Astrocyte of the spinal cord (primary cell): ENCODE data around the gene MEGF11.
A peak's percentile ranks its signal among the peaks of the same experiment; 100 is the strongest.
"Not testable (repeated sequence)": the region's sequence is repeated elsewhere in the genome, so short reads cannot be mapped to it uniquely, and the experiment has no call there.

ENCODE experiments used
- DNase-seq: peaks from one replicate; pipeline ENCODE4 v3.0.0; 2011; ENCODE audit warnings: low read depth, low spot score
- H3K4me3 ChIP-seq: 2 replicates; pipeline ENCODE4 v1.5.1; 2011; ENCODE audit warnings: low read depth, mild to moderate bottlenecking, low read length, moderate library complexity
- in situ Hi-C: cut with HindIII; loops from 2 replicates; pipeline ENCODE4 v1.10.0; 2017; ENCODE audit warnings: low sequenced_read_pairs
- TF ChIP-seq, protein P1 (sequence below): IDR thresholded peaks from 2 replicates; pipeline ENCODE4 v1.5.1; 2012; ENCODE audit warnings: low read depth, mild to moderate bottlenecking, low read length, inconsistent platforms

MEGF11 gene

GRCh38 chr15:66004618-66005262 lies 248.8 kb downstream of the MEGF11 start:
- in situ Hi-C loops: no loop called here
- peak; percentile 26 for DNase-seq
- H3K4me3 ChIP-seq: no peak overlapping the region
- TF ChIP-seq, protein P1, sequence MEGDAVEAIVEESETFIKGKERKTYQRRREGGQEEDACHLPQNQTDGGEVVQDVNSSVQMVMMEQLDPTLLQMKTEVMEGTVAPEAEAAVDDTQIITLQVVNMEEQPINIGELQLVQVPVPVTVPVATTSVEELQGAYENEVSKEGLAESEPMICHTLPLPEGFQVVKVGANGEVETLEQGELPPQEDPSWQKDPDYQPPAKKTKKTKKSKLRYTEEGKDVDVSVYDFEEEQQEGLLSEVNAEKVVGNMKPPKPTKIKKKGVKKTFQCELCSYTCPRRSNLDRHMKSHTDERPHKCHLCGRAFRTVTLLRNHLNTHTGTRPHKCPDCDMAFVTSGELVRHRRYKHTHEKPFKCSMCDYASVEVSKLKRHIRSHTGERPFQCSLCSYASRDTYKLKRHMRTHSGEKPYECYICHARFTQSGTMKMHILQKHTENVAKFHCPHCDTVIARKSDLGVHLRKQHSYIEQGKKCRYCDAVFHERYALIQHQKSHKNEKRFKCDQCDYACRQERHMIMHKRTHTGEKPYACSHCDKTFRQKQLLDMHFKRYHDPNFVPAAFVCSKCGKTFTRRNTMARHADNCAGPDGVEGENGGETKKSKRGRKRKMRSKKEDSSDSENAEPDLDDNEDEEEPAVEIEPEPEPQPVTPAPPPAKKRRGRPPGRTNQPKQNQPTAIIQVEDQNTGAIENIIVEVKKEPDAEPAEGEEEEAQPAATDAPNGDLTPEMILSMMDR: no peak

DNA sequence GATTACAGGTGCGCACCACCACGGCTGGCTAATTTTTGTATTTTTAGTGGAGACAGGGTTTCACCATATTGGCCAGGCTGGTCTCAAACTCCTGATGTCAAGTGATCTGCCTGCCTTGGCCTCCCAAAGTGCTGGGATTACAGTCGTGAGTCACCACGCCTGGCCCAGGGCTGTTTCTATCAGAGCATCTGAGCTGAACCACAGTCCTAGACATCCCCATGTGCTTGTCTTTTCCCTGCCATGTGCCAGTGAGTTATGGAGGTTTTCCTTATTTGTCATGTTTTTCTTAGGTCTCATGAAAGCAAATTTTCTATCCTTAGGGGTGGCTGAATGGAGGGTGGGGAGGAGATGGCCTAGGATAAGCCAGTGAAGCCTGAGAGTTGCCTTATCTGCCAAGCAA lies 250.4 kb downstream of the MEGF11 start:
- in situ Hi-C loops, H3K4me3 ChIP-seq, DNase-seq: not testable (repeated sequence)

- DNase-seq: no peak
- no peak overlapping the region for H3K4me3 ChIP-seq
- TF ChIP-seq, protein P1: no peak
- in situ Hi-C loops: no loop called here
Observed at GRCh38 chr15:66001717-66002426, 251.7 kb downstream of the MEGF11 start.

DNA sequence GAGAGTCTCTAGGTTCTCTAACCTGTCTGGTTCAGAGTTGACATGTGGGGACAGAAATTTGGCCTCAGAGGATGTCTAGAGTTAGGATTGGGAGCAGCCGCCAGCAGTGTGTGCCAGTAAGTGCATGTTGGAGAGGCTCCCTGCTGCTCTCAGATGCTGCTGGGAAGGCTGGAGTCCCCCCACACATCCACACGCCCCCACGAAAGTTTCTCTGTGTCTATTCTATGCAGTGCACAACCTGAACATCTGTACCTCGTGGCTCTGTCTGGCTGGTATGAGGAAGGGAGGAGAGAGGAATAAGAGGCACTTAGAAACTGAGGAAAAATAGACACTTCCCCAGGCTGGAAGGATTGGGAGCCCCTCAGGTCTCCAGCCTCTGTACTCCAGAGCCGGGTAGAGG lies 252.5 kb downstream of the MEGF11 start:
- TF ChIP-seq, protein P1: no peak
- in situ Hi-C loops: no loop called here
- H3K4me3 ChIP-seq: no peak overlapping the region
- no peak for DNase-seq

GRCh38 chr15:65998486-65998885 lies 255.1 kb downstream of the MEGF11 start:
- TF ChIP-seq, protein P1: no peak
- DNase-seq: no peak
- H3K4me3 ChIP-seq: no peak overlapping the region
- in situ Hi-C loops: no loop called here

GRCh38 chr15:65996901-65997300 lies 256.6 kb downstream of the MEGF11 start:
- no peak overlapping the region for H3K4me3 ChIP-seq
- in situ Hi-C loops: no loop called here
- TF ChIP-seq, protein P1: no peak
- DNase-seq: no peak

- no peak for DNase-seq
- in situ Hi-C loops: no loop called here
- no peak overlapping the region for H3K4me3 ChIP-seq
- TF ChIP-seq, protein P1: no peak
Observed at GRCh38 chr15:65994832-65995231, 258.7 kb downstream of the MEGF11 start.
